Liver (tissue), 9 donors: Measurements from ENCODE around the gene DDX1. TPM values are rescaled to one million over a fixed set of nuclear protein-coding genes. Genes with fewer than 3 reads are reported as not detected.

Experiments used
- DNase-seq: peaks from one replicate; pipeline ENCODE4 v3.0.0-alpha.2; 2017; ENCODE audit warnings: low spot score
- H3K27ac ChIP-seq, 2 donors: one replicate each; pipeline ENCODE4 v1.7.0; 2013; ENCODE audit warnings: inconsistent platforms in 2 of 2, low read length in 2 of 2, control low read depth in 1 of 2, low read depth in 1 of 2, mild to moderate bottlenecking in 1 of 2
- H3K27me3 ChIP-seq, 4 donors: one replicate each; pipeline versions ENCODE4 v1.6.1 to v1.7.0; 2013; ENCODE audit warnings: low read length in 3 of 4, inconsistent platforms in 1 of 4, mild to moderate bottlenecking in 1 of 4, moderate library complexity in 1 of 4; ENCODE audit not compliant: control insufficient read depth in 4 of 4, insufficient read depth in 4 of 4
- H3K36me3 ChIP-seq, 4 donors: one replicate each; pipeline versions ENCODE4 v1.6.1 to v1.7.0; 2013; ENCODE audit warnings: low read length in 3 of 4, mild to moderate bottlenecking in 3 of 4, low read depth in 1 of 4, moderate library complexity in 1 of 4; ENCODE audit not compliant: control insufficient read depth in 4 of 4, insufficient read depth in 3 of 4
- H3K4me1 ChIP-seq, 4 donors: one replicate each; pipeline versions ENCODE4 v1.6.1 to v1.7.0; 2013; ENCODE audit warnings: low read length in 3 of 4, mild to moderate bottlenecking in 3 of 4, moderate library complexity in 1 of 4; ENCODE audit not compliant: control insufficient read depth in 4 of 4, insufficient read depth in 4 of 4
- H3K4me3 ChIP-seq, 3 donors: one replicate each; pipeline versions ENCODE4 v1.6.1 to v1.7.0; 2013; ENCODE audit warnings: low read length in 3 of 3, control low read depth in 1 of 3, low read depth in 1 of 3, mild to moderate bottlenecking in 1 of 3
- H3K9ac ChIP-seq, 2 donors: one replicate each; pipeline ENCODE4 v1.7.0; 2013; ENCODE audit warnings: low read length in 2 of 2, mild to moderate bottlenecking in 2 of 2, moderate library complexity in 2 of 2, control low read depth in 1 of 2, low read depth in 1 of 2
- H3K9me3 ChIP-seq, 4 donors: one replicate each; pipeline versions ENCODE4 v1.6.1 to v1.7.0; 2013; ENCODE audit warnings: low read length in 3 of 4; ENCODE audit not compliant: control insufficient read depth in 4 of 4
- ATF3 ChIP-seq: IDR thresholded peaks from 2 replicates; pipeline ENCODE4 v1.6.1; 2016; ENCODE audit warnings: antibody characterized with exemption
- EGR1 ChIP-seq, 2 donors: IDR thresholded peaks; 2 replicates each; pipeline ENCODE4 v1.6.1; 2016 to 2018; ENCODE audit warnings: antibody characterized with exemption in 2 of 2, low read depth in 2 of 2
- FOXA1 ChIP-seq: IDR thresholded peaks from 2 replicates; pipeline ENCODE4 v1.6.1; 2016; ENCODE audit warnings: antibody characterized with exemption
- FOXA2 ChIP-seq: IDR thresholded peaks from 2 replicates; pipeline ENCODE4 v1.6.1; 2016; ENCODE audit warnings: antibody characterized with exemption
- GABPA ChIP-seq, 2 donors: IDR thresholded peaks in 1 of 2; conservative IDR thresholded peaks in 1 of 2; 2 replicates each; pipeline ENCODE4 v1.6.1; 2016; ENCODE audit warnings: antibody characterized with exemption in 2 of 2, mild to moderate bottlenecking in 1 of 2, moderate library complexity in 1 of 2
- HNF4A ChIP-seq, 2 donors: conservative IDR thresholded peaks; 2 replicates each; pipeline ENCODE4 v1.6.1; 2016; ENCODE audit warnings: antibody characterized with exemption in 2 of 2, mild to moderate bottlenecking in 2 of 2
- HNF4G ChIP-seq: IDR thresholded peaks from 2 replicates; pipeline ENCODE4 v1.6.1; 2016; ENCODE audit warnings: antibody characterized with exemption
- JUND ChIP-seq, 2 donors: IDR thresholded peaks; 2 replicates each; pipeline ENCODE4 v1.6.1; 2016; ENCODE audit warnings: antibody characterized with exemption in 2 of 2
- NR2F2 ChIP-seq: IDR thresholded peaks from 2 replicates; pipeline ENCODE4 v1.6.1; 2016; ENCODE audit warnings: antibody characterized with exemption
- RAD21 ChIP-seq, 2 donors: IDR thresholded peaks; 2 replicates each; pipeline ENCODE4 v1.6.1; 2016; ENCODE audit warnings: antibody characterized with exemption in 2 of 2, mild to moderate bottlenecking in 2 of 2
- REST ChIP-seq: IDR thresholded peaks from 2 replicates; pipeline ENCODE4 v1.6.1; 2016; ENCODE audit warnings: antibody characterized with exemption, mild to moderate bottlenecking
- RXRA ChIP-seq, 2 donors: IDR thresholded peaks; 2 replicates each; pipeline ENCODE4 v1.6.1; 2017 to 2018; ENCODE audit warnings: antibody characterized with exemption in 2 of 2, mild to moderate bottlenecking in 1 of 2
- SP1 ChIP-seq: IDR thresholded peaks from 2 replicates; pipeline ENCODE4 v1.6.1; 2018; ENCODE audit warnings: antibody characterized with exemption, mild to moderate bottlenecking
- TAF1 ChIP-seq: conservative IDR thresholded peaks from 2 replicates; pipeline ENCODE4 v1.6.1; 2016; ENCODE audit warnings: antibody characterized with exemption, mild to moderate bottlenecking
- YY1 ChIP-seq: IDR thresholded peaks from 2 replicates; pipeline ENCODE4 v1.6.1; 2016; ENCODE audit warnings: antibody characterized with exemption, mild to moderate bottlenecking
- ZBTB33 ChIP-seq: IDR thresholded peaks from 2 replicates; pipeline ENCODE4 v1.6.1; 2016; ENCODE audit warnings: antibody characterized with exemption
- WGBS: extraction: QIAGEN DNeasy Blood & Tissue Kit; methylation state at CpG from one replicate; pipeline ENCODE4 v1.1.7; 2013; 5-methylcytosine and 5-hydroxymethylcytosine counted together
- polyA plus RNA-seq, 2 donors: library from polyadenylated mRNA; stranded (reverse) in 1 of 2; unstranded in 1 of 2; fragments of 200-250 nt in 1 of 2; fragments of >200 nt in 1 of 2; fragmentation: Nextera tagmentation in 1 of 2; extraction: Ambion mirVana in 1 of 2; gene quantifications; one replicate each; pipeline versions ENCODE4 v1.2.1 to v1.2.3, GENCODE V29; 2013 to 2015
- total RNA-seq, 2 donors: library from RNA; depleted of rRNA; stranded (reverse); fragments of >200 nt; gene quantifications; one replicate each; pipeline ENCODE4 v1.2.3, GENCODE V29; 2014
- TF ChIP-seq, protein P1 (sequence below): IDR thresholded peaks from 2 replicates; pipeline ENCODE4 v1.6.1; 2016; ENCODE audit warnings: antibody characterized with exemption
- TF ChIP-seq, protein P2 (sequence below): fragments of 150-350 bp; IDR thresholded peaks from 2 replicates; pipeline ENCODE4 v1.5.1; 2017; ENCODE audit warnings: improper control_type of control experiment, low read depth, low read length; ENCODE audit not compliant: missing input control
- donor health status: healthy.
- donor health status: healthy.
- donor health status: healthy.
- donor health status: healthy.
- donor health status: healthy.

The DDX1 gene
- total and polyA plus RNA-seq, 4 donors, result 31.7 to 43.9 (median 38.8) TPM

- TF ChIP-seq YY1, result no peak
- TF ChIP-seq, protein P1, sequence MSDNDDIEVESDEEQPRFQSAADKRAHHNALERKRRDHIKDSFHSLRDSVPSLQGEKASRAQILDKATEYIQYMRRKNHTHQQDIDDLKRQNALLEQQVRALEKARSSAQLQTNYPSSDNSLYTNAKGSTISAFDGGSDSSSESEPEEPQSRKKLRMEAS, result no peak
- no peak for TF ChIP-seq ATF3
- TF ChIP-seq, protein P2, sequence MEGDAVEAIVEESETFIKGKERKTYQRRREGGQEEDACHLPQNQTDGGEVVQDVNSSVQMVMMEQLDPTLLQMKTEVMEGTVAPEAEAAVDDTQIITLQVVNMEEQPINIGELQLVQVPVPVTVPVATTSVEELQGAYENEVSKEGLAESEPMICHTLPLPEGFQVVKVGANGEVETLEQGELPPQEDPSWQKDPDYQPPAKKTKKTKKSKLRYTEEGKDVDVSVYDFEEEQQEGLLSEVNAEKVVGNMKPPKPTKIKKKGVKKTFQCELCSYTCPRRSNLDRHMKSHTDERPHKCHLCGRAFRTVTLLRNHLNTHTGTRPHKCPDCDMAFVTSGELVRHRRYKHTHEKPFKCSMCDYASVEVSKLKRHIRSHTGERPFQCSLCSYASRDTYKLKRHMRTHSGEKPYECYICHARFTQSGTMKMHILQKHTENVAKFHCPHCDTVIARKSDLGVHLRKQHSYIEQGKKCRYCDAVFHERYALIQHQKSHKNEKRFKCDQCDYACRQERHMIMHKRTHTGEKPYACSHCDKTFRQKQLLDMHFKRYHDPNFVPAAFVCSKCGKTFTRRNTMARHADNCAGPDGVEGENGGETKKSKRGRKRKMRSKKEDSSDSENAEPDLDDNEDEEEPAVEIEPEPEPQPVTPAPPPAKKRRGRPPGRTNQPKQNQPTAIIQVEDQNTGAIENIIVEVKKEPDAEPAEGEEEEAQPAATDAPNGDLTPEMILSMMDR, result no peak
These were observed 37.5 kb downstream of the DDX1 start (continued) for GRCh38 chr2:15628899-15629855.

GRCh38 chr2:15630121-15630977 is 38.7 kb downstream of the DDX1 start:
- H3K36me3 ChIP-seq, result peaks cover 7 to 67% (median 49%) of the 10 kb centered on the region in 4 donors
- no peak overlapping the region for H3K9ac ChIP-seq
- 94% methylated on average over 4 of the region's 4 CpGs for WGBS
- TF ChIP-seq NR2F2, result no peak
- no peak for TF ChIP-seq FOXA2
- no peak for TF ChIP-seq REST
- TF ChIP-seq ZBTB33, result no peak
- TF ChIP-seq RAD21 (IDR thresholded peaks at IDR 0.05), result no peak
- no peak for TF ChIP-seq FOXA1
- no peak for TF ChIP-seq HNF4A (conservative IDR thresholded peaks at IDR 0.05)
- TF ChIP-seq SP1, result no peak
- TF ChIP-seq, protein P2, result no peak
- TF ChIP-seq RXRA (IDR thresholded peaks at IDR 0.05), result no peak
- TF ChIP-seq ATF3, result no peak
- TF ChIP-seq TAF1, result no peak
- no peak for TF ChIP-seq EGR1 (IDR thresholded peaks at IDR 0.05; ENCODE audit: low read depth in 2 of 2)
- no peak for TF ChIP-seq JUND (IDR thresholded peaks at IDR 0.05)
- TF ChIP-seq, protein P1, result no peak
- no peak for TF ChIP-seq GABPA (IDR thresholded peaks at IDR 0.05 in 1 of 2, conservative IDR thresholded peaks at IDR 0.05 in 1 of 2)
- TF ChIP-seq HNF4G, result no peak
- no peak for TF ChIP-seq YY1
- no peaks in the 10 kb centered on the region for H3K9me3 ChIP-seq
- no peaks in the 10 kb centered on the region for H3K4me1 ChIP-seq
- no peaks in the 10 kb centered on the region for H3K27me3 ChIP-seq
- no peak overlapping the region for H3K4me3 ChIP-seq
- no peak for DNase-seq
- no peak overlapping the region for H3K27ac ChIP-seq
